Suprapubic skin (tissue), 3 donors: Measurements from ENCODE around the gene LCE2A.

Source experiments
- CTCF ChIP-seq, 2 donors: fragments of 200-600 bp in 1 of 2; fragments of 450-650 bp in 1 of 2; sonication (generic) in 1 of 2; IDR thresholded peaks; one replicate each; pipeline ENCODE4 v1.5.1; 2016 to 2019; ENCODE audit warnings: antibody characterized with exemption in 2 of 2, mild to moderate bottlenecking in 1 of 2, moderate library complexity in 1 of 2
- EP300 ChIP-seq: sonication (generic); formaldehyde crosslinking; IDR thresholded peaks from one replicate; pipeline ENCODE4 v1.6.1; 2017; ENCODE audit warnings: antibody characterized with exemption
- POLR2A ChIP-seq, 2 donors: fragments of 450-650 bp; IDR thresholded peaks; one replicate each; pipeline ENCODE4 v1.6.1; 2017; ENCODE audit warnings: antibody characterized with exemption in 2 of 2, mild to moderate bottlenecking in 2 of 2, moderate library complexity in 2 of 2

GRCh38 chr1:152735648-152736047 is 37.5 kb downstream of the LCE2A start:
- TF ChIP-seq CTCF (IDR thresholded peaks at IDR 0.05) (no peak), EP300 (no peak), POLR2A (IDR thresholded peaks at IDR 0.05) (no peak)
